ENCODE results near the gene ATP5PB.
A peak's percentile ranks its signal among the peaks of the same experiment; 100 is the strongest.

ATP5PB gene

GRCh38 chr1:111446967-111447892 lies 2.0 kb upstream of the ATP5PB start:
- no peak for DNase-seq

GRCh38 chr1:111448482-111448917 lies 764 bp upstream of the ATP5PB start:
- peak in 7 of 56 donors; percentile 24 to 53 (median 45) for DNase-seq

DNA sequence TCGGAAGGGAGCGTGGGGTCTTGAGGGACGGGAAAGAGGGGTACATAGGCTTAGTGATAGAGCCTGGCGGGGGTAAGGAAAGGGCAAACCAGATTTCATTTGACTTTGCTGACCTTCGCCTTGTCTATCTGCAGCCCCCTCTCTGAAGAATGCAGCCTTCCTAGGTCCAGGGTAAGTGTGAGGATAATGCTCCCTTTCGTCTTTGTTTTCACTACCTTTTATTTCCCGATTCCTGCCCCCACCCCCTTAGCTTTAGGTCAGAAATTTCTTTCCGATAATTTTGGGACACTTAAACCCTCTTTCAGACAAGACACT lies 396 bp downstream of the ATP5PB start:
- DNase-seq, result peak in 1 of 56 donors; percentile 36

DNA sequence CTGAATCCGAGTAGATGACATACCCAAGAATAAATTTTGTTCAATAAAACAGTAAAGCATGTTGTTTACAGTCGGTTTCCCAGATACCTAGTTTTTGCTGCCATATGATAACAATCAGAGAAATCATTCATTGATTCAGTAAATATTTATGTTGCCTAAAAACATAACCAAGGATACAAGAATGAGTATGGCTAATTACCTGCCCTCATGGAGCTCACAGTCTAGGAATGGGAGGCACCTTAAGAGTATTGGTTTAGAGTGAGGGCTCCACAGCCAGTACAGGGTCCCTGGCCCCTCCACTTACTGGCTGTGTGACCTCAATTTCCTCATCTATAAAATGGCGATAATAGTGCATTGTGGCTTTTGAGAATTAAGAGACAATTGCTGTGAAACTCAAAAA lies 921 bp downstream of the ATP5PB start:
- DNase-seq, result no peak

- DNase-seq, result no peak
These were observed 3.3 kb downstream of the ATP5PB start for GRCh38 chr1:111452581-111452980.

- no peak for DNase-seq
These were observed 4.4 kb downstream of the ATP5PB start for GRCh38 chr1:111453706-111454105.

- no peak for DNase-seq
These were observed 5.8 kb downstream of the ATP5PB start for GRCh38 chr1:111454859-111455641.

- no peak for DNase-seq
These were observed 6.4 kb downstream of the ATP5PB start for GRCh38 chr1:111455642-111456031.

DNA sequence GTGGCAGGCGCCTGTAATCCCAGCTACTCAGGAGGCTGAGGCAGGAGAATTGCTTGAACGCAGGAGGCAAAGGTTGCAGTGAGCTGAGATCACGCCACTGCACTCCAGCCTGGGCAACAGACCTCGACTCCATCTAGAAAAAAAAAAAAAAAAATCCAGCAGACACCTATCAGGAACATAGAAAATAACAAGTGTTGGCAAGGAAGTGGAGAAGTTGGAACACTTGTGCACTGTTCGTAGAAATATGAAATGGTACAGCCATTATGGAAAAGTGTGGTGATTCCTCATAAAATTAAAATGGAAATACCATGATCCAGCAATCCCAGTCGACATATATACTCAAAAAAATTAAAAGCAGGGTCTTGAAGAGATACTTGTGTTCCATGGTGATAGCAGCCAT lies 12.5 kb downstream of the ATP5PB start:
- DNase-seq, result no peak

GRCh38 chr1:111462370-111463028 lies 13.2 kb downstream of the ATP5PB start:
- DNase-seq, result no peak

GRCh38 chr1:111463029-111463683 lies 13.9 kb downstream of the ATP5PB start:
- no peak for DNase-seq

DNA sequence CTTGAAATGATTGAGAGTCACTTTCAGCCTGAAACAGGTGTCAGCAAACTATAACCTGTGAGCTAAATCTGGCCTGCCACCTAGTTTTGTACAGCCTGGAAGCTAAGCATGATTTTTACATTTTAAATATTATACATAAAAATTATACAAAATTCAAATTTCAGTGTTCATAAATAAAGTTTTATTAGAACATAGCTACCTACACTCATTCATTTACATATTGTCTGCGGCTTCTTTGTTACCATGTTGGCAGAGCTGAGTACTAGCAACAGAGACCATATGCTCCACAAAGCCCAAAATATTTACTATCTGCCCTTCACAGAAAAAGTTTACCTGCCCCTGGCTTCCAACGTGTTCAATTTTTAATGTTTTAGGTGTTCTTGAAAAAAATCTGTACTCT lies 16.5 kb downstream of the ATP5PB start:
- no peak for DNase-seq

- DNase-seq, result no peak
These were observed 17.2 kb downstream of the ATP5PB start for GRCh38 chr1:111466480-111466879.

DNA sequence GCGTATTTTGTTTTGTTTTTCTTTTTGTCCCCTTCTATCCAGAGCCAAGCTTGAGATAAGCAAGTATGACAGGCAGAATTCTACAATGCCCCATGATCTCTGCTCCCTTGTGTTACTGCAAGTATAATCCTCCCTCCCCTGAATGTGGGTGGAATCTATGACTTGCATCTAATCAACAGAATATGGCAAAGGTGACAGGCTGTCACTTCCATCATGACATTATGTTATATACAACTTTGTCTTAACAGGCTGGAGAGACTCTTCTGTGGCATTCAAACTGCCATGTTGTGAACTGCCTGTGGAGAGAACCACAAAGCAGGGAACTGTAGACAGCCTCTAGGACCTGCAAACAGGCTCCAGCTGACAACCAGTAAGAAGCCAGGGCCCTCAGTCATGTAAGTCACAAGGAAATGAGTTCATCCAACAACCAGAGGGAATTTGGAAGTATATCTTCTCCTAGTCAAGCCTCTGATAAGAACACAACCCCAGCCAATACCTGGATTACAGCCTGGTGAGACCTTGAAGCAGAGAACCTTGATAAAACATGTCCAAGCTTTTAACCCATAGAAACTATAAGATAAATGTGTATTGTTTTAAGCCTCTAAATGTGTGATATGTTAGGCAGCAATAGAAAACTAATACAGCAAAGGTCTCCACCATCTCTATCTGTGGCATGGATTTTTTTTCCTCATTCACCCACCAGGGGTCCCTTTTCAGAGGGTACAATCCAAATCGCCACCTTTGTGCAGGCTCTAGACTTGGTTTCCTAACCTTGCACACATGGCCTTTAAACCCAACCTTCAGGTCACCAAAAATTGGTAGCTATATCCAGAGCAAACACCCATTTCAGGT lies 18.8 kb downstream of the ATP5PB start:
- DNase-seq, result no peak

GRCh38 chr1:111468717-111469100 lies 19.4 kb downstream of the ATP5PB start:
- DNase-seq, result no peak

DNA sequence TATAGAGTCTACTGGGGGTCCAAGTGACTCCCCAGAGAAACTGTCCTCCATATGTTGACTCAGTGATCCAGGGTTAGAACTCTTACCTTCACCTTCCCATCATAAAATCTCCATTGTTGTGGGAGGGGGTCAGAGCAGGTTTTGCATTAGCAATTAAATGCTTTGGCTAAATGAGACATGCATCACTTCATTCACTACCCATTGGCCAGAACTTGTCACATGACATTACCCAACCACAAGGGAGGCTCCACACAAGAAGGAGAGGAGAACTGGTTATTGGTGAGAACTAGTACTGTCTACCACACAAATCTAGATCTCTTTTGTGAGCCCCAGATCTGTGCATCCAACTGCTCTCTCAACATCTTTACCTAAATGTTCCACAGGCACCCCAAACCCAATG lies 20.3 kb downstream of the ATP5PB start:
- DNase-seq, result no peak

- no peak for DNase-seq
These were observed 21.3 kb downstream of the ATP5PB start for GRCh38 chr1:111470596-111470995.

- peak in 12 of 56 donors; percentile 5 to 54 (median 22) for DNase-seq
These were observed 21.7 kb downstream of the ATP5PB start for GRCh38 chr1:111471012-111471411.

- no peak for DNase-seq
These were observed 22.3 kb downstream of the ATP5PB start for GRCh38 chr1:111471538-111471937.

DNA sequence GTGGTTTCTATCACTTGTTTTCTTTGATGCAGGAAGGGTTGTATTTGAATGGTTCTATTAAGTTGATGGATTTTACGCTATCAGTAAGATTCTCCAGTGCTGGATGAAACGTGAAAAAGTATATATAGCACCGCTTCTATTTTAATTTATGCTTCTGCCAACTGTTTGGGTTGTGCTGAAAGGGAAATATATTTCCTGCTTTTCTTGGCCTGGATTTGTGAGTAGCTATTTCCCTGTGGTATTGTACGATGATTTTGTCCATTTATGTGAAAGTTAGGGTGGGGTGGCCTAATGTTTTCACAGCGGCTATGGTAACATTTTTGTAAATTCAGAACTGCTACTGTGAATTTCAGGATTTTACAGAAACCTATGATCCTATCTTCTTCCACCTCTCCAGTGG lies 24.8 kb downstream of the ATP5PB start:
- DNase-seq, result no peak

DNA sequence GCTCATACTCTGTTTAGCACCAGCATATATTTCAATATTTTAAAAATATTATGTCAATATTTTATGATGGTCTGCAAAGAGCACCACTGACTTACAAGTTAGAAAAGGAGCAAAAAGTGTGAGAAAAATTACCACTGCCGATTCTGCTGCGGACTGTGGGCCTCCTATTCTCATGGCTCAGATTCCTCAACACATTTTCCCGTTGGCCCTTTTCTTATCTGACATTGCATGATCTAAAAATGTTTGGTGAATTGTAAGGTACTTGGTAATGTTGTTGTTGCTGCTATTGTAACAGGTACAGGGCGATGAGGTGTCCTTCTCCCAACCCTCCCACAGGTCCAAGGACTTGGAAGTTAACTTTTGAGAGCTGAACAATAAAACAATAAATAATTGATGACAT lies 25.3 kb downstream of the ATP5PB start:
- no peak for DNase-seq

Data from amygdala (tissue), 56 donors.